HPDE6-E6E7 (cell line): ENCODE measurements around the gene P4HA1.
"Not testable (repeated sequence)": the region's sequence is repeated elsewhere in the genome, so short reads cannot be mapped to it uniquely, and the experiment has no call there.

Source experiments
- DNase-seq: peaks from one replicate; pipeline ENCODE4 v3.0.0; 2011; ENCODE audit warnings: missing footprints; ENCODE audit errors: extremely low spot score

P4HA1 gene

GRCh38 chr10:73043319-73043718 is 53.3 kb downstream of the P4HA1 start:
- DNase-seq: no peak

GRCh38 chr10:73042130-73042529 is 54.5 kb downstream of the P4HA1 start:
- DNase-seq: no peak

GRCh38 chr10:73039635-73040034 is 57.0 kb downstream of the P4HA1 start:
- DNase-seq: no peak

- not testable (repeated sequence) for DNase-seq
Observed at GRCh38 chr10:73036285-73036684, 60.4 kb downstream of the P4HA1 start.

- no peak for DNase-seq
Observed at GRCh38 chr10:73032536-73032935, 64.1 kb downstream of the P4HA1 start.

- DNase-seq: not testable (repeated sequence)
Observed at GRCh38 chr10:73026623-73027022, 70.0 kb downstream of the P4HA1 start.

GRCh38 chr10:73023455-73024070 is 73.1 kb downstream of the P4HA1 start:
- not testable (repeated sequence) for DNase-seq

- not testable (repeated sequence) for DNase-seq
Observed at GRCh38 chr10:73022961-73023360, 73.7 kb downstream of the P4HA1 start.

- DNase-seq: not testable (repeated sequence)
Observed at GRCh38 chr10:73021538-73022164, 75.0 kb downstream of the P4HA1 start.

- no peak for DNase-seq
Observed at GRCh38 chr10:73021050-73021449, 75.6 kb downstream of the P4HA1 start.

- no peak for DNase-seq
Observed at GRCh38 chr10:73019100-73019499, 77.6 kb downstream of the P4HA1 start.

- no peak for DNase-seq
Observed at GRCh38 chr10:73018632-73019031, 78.0 kb downstream of the P4HA1 start.

- no peak for DNase-seq
Observed at GRCh38 chr10:73017955-73018480, 78.6 kb downstream of the P4HA1 start.

GRCh38 chr10:73015779-73016178 is 80.9 kb downstream of the P4HA1 start:
- DNase-seq: no peak

GRCh38 chr10:73003822-73004221 is 92.8 kb downstream of the P4HA1 start:
- DNase-seq: no peak

- DNase-seq: no peak
Observed at GRCh38 chr10:73000973-73001372, 95.7 kb downstream of the P4HA1 start.

GRCh38 chr10:72997099-72997498 is 99.6 kb downstream of the P4HA1 start:
- DNase-seq: no peak

GRCh38 chr10:72995459-72995858 is 101.2 kb downstream of the P4HA1 start:
- not testable (repeated sequence) for DNase-seq

GRCh38 chr10:72989771-72990170 is 106.9 kb downstream of the P4HA1 start:
- DNase-seq: not testable (repeated sequence)

GRCh38 chr10:72984618-72985017 is 112.0 kb downstream of the P4HA1 start:
- not testable (repeated sequence) for DNase-seq

GRCh38 chr10:72981882-72982529 is 114.7 kb downstream of the P4HA1 start:
- DNase-seq: no peak

GRCh38 chr10:72981028-72981881 is 115.4 kb downstream of the P4HA1 start:
- no peak for DNase-seq
